GM12865 (cell line): Measurements from ENCODE around the gene HSPH1.

Experiments used
- DNase-seq: peaks from one replicate; pipeline ENCODE4 v3.0.0; 2010; ENCODE audit warnings: low read depth
- H3K4me3 ChIP-seq: 2 replicates; pipeline ENCODE4 v1.5.1; 2011; ENCODE audit warnings: mild to moderate bottlenecking, low read depth, low read length, control low read depth
- CTCF ChIP-seq: IDR thresholded peaks from 2 replicates; pipeline ENCODE4 v1.5.1; 2011; ENCODE audit warnings: low read length, control low read depth, low read depth, inconsistent platforms; ENCODE audit not compliant: insufficient read depth; ENCODE audit errors: missing control alignments

HSPH1 gene

GRCh38 chr13:31175847-31176532 is 14.3 kb upstream of the HSPH1 start:
- H3K4me3 ChIP-seq: no peak overlapping the region
- no peak for DNase-seq
- TF ChIP-seq CTCF: no peak

GRCh38 chr13:31174018-31174417 is 12.3 kb upstream of the HSPH1 start:
- H3K4me3 ChIP-seq: no peak overlapping the region
- no peak for DNase-seq
- TF ChIP-seq CTCF: peak; percentile 5

DNA sequence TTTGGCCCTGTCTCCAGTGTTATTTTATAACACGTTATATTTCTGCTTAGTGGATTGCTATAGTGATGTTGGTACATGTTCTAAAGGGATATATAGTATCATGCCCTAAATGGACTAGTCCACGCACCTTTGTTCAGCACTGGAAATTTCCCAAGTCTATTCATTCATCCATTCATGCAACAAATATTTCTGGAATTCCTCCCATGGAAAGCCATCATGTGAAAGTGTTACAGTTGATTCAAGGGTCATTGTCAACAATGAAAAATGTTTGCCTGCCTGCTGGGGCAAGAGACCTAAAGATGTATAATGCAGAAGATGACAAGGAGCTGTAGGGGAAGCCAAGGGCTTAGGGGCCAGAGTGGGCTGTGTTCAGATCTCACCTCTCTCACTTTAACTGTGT is 10.8 kb upstream of the HSPH1 start:
- TF ChIP-seq CTCF: no peak
- no peak for DNase-seq
- no peak overlapping the region for H3K4me3 ChIP-seq

GRCh38 chr13:31172001-31172400 is 10.3 kb upstream of the HSPH1 start:
- TF ChIP-seq CTCF: no peak
- H3K4me3 ChIP-seq: no peak overlapping the region
- DNase-seq: no peak

DNA sequence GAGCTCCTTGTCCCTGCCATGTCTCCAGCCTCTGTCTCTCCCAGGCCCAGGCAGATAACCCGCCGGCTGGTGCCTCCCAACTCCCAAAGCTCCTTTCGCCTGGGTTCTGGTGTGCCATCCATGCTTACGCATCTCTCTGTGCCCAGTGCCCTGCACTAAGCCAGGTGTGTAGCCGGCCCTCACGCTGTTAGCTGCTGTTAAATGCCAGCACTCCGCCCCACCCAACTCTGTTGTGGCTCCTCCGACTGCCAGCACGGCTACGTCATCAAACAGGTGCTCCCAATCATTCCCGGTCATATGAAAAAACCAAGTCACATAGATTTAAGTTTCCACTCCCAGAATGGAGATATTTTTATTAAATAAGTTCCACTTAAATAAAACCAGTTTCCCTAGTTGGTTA is 7.0 kb upstream of the HSPH1 start:
- no peak overlapping the region for H3K4me3 ChIP-seq
- no peak for DNase-seq
- TF ChIP-seq CTCF: no peak

DNA sequence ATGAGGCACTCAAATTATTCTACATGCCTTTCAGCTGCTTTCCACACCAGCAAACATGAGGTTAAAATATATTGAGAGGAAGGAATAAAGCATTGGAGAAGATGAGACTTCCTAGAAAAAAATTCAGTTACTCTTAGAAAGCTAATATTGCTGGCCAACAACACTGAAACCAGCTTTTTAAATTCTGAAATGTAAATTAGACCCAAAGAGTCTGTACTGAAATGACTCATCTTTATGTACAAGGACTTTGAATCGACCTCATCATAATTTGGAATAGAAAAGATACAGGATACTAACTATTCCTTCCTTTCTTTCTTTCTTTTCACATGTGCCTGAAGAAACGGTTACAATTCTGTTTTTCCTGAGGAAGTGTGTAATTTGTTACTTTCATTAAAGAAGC is 6.5 kb upstream of the HSPH1 start:
- no peak for TF ChIP-seq CTCF
- no peak overlapping the region for H3K4me3 ChIP-seq
- DNase-seq: peak; percentile 42

DNA sequence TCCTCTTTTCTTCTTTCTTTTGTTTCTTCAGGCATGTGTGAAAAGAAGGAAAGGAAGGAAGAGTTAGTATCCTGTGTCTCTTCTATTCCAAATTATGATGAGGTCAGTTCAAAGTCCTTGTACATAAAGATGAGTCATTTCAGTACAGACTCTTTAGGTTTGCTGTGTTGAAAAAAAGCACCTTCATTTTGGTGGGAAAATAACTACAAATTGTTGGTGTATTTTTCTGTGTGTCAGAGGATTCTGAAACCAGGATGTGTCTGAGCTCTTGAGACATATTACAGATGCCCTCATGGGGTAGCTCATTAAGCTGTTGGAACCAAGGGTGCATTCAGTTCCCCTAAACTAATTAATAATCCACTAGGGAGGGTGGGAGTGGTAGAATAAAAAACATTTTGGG is 5.8 kb upstream of the HSPH1 start:
- TF ChIP-seq CTCF: no peak
- peak; percentile 56 for DNase-seq
- no peak overlapping the region for H3K4me3 ChIP-seq
